Measurements from ENCODE around the gene NBEA. TPM values are rescaled to one million over a fixed set of nuclear protein-coding genes. Genes with fewer than 3 reads are reported as not detected.

The NBEA gene
- total RNA-seq, 2 donors from 2014 or later, result 15.2 to 15.9 TPM

GRCh38 chr13:35347679-35348205 is 405.7 kb downstream of the NBEA start:
- Histone ChIP-seq H3K4me3 (ENCODE audit: low read length) (no peak overlapping the region), H3K4me1 (ENCODE audit: control insufficient read depth, insufficient read depth, low read length) (no peaks in the 10 kb centered on the region), H3K9ac (ENCODE audit: extremely low read depth, low read length, poor library complexity, severe bottlenecking) (no peak overlapping the region), H3K27me3 (ENCODE audit: control insufficient read depth, insufficient read depth, low read length, poor library complexity, severe bottlenecking) (no peaks in the 10 kb centered on the region), H3K9me3 (ENCODE audit: control insufficient read depth, low read length) (no peaks in the 10 kb centered on the region), H3K36me3 (ENCODE audit: control insufficient read depth, insufficient read depth, low read length) (no peaks in the 10 kb centered on the region), H3K27ac (ENCODE audit: low read depth, low read length) (no peak overlapping the region)
- H3K27ac Mint-ChIP-seq, result no peak overlapping the region
- H3K4me1 Mint-ChIP-seq, result peaks cover 10% of the 10 kb centered on the region
- no peak overlapping the region for H3K4me3 Mint-ChIP-seq
- H3K36me3 Mint-ChIP-seq (ENCODE audit: low read depth), result no peaks in the 10 kb centered on the region
- DNase-seq, result no peak
- H3K27me3 Mint-ChIP-seq (ENCODE audit: insufficient read depth), result no peaks in the 10 kb centered on the region
- H3K9me3 Mint-ChIP-seq, result no peaks in the 10 kb centered on the region
- no peak for TF ChIP-seq CTCF (conservative IDR thresholded peaks at IDR 0.05)
- WGBS, 2 experiments (ENCODE audit: insufficient coverage in 1 of 2, insufficient read length in 1 of 2), result 84 to 100% methylated on average over 1 of the region's 1 CpG

- no peak overlapping the region for H3K4me3 Mint-ChIP-seq
- Histone ChIP-seq H3K4me3 (ENCODE audit: low read length) (no peak overlapping the region), H3K36me3 (ENCODE audit: control insufficient read depth, insufficient read depth, low read length) (no peaks in the 10 kb centered on the region), H3K9me3 (ENCODE audit: control insufficient read depth, low read length) (no peaks in the 10 kb centered on the region), H3K4me1 (ENCODE audit: control insufficient read depth, insufficient read depth, low read length) (no peaks in the 10 kb centered on the region), H3K9ac (ENCODE audit: extremely low read depth, low read length, poor library complexity, severe bottlenecking) (no peak overlapping the region), H3K27me3 (ENCODE audit: control insufficient read depth, insufficient read depth, low read length, poor library complexity, severe bottlenecking) (no peaks in the 10 kb centered on the region), H3K27ac (ENCODE audit: low read depth, low read length) (no peak overlapping the region)
- TF ChIP-seq CTCF (conservative IDR thresholded peaks at IDR 0.05), result no peak
- no peaks in the 10 kb centered on the region for H3K27me3 Mint-ChIP-seq (ENCODE audit: insufficient read depth)
- no peak for DNase-seq
- no peaks in the 10 kb centered on the region for H3K36me3 Mint-ChIP-seq (ENCODE audit: low read depth)
- no peak overlapping the region for H3K27ac Mint-ChIP-seq
- H3K9me3 Mint-ChIP-seq, result no peaks in the 10 kb centered on the region
- peaks cover 10% of the 10 kb centered on the region for H3K4me1 Mint-ChIP-seq
- 88% methylated on average over 2 of the region's 2 CpGs; no CpG with 5 or more reads in 1 of the 2 experiments for WGBS, 2 experiments (ENCODE audit: insufficient coverage in 1 of 2, insufficient read length in 1 of 2)
These were observed 407.0 kb downstream of the NBEA start for GRCh38 chr13:35349052-35349451.

DNA sequence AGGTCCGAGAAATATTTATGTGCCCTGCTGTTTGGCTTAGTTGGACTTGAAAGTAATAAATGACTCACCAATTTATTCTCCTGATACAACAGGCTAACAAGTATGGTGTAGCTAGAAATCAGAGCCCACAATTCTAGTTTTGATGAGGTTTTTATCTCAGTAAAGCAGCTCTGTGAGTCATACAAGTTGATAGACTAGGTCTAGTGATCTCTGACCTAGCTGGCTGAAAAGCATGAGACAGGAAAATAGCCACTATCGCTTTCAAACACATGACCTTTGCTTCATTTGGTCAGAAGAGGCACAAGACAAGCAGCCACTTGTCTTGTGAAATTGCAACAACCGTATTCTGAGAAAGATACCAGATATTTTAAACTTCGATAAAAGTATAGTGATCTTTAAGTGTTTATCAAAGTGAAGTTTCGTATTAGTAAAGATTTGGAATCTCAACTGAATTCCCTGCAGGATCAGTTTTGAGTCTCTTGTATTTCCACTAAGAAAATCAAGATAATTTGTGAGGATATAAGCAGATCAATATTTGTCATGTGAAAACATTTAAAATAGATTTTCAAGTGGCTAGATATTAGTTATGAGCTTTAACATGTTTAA is 407.7 kb downstream of the NBEA start:
- no peaks in the 10 kb centered on the region for H3K9me3 ChIP-seq (ENCODE audit: control insufficient read depth, low read length)
- Mint-ChIP-seq H3K27ac (no peak overlapping the region), H3K9me3 (no peaks in the 10 kb centered on the region), H3K4me1 (peaks cover 10% of the 10 kb centered on the region), H3K36me3 (ENCODE audit: low read depth) (no peaks in the 10 kb centered on the region), H3K27me3 (ENCODE audit: insufficient read depth) (no peaks in the 10 kb centered on the region), H3K4me3 (no peak overlapping the region)
- H3K27ac ChIP-seq (ENCODE audit: low read depth, low read length), result no peak overlapping the region
- no peak for TF ChIP-seq CTCF (conservative IDR thresholded peaks at IDR 0.05)
- DNase-seq, result no peak
- H3K4me3 ChIP-seq (ENCODE audit: low read length), result no peak overlapping the region
- 81 to 88% methylated on average over 4 to 5 of the region's 5 CpGs for WGBS, 2 experiments (ENCODE audit: insufficient coverage in 1 of 2, insufficient read length in 1 of 2)
- H3K27me3 ChIP-seq (ENCODE audit: control insufficient read depth, insufficient read depth, low read length, poor library complexity, severe bottlenecking), result no peaks in the 10 kb centered on the region
- no peaks in the 10 kb centered on the region for H3K4me1 ChIP-seq (ENCODE audit: control insufficient read depth, insufficient read depth, low read length)
- H3K9ac ChIP-seq (ENCODE audit: extremely low read depth, low read length, poor library complexity, severe bottlenecking), result no peak overlapping the region
- no peaks in the 10 kb centered on the region for H3K36me3 ChIP-seq (ENCODE audit: control insufficient read depth, insufficient read depth, low read length)
